HepG2 (cell line): ENCODE results near the gene IFNAR2. TPM values are rescaled to one million over a fixed set of nuclear protein-coding genes. Genes with fewer than 3 reads are reported as not detected.

Experiments
- ATM ChIP-seq: fragments of 450-650 bp; IDR thresholded peaks from 2 replicates; pipeline ENCODE4 v1.7.1; 2017; ENCODE audit warnings: mild to moderate bottlenecking, borderline replicate concordance
- BRCA1 ChIP-seq: sonication (generic); formaldehyde crosslinking; IDR thresholded peaks from 2 replicates; pipeline ENCODE4 v1.4.0; 2020; ENCODE audit warnings: missing genetic modification reagents
- ETV5 ChIP-seq: IDR thresholded peaks from 2 replicates; pipeline ENCODE4 v1.6.1; 2018; ENCODE audit warnings: missing biosample characterization, missing genetic modification reagents, inconsistent platforms, borderline replicate concordance
- HOXA3 ChIP-seq: sonication (generic); formaldehyde crosslinking; IDR thresholded peaks from 2 replicates; pipeline ENCODE4 v1.5.0; 2020; ENCODE audit warnings: missing genetic modification reagents
- HOXA9 ChIP-seq: sonication (generic); formaldehyde crosslinking; IDR thresholded peaks from 2 replicates; pipeline ENCODE4 v1.8.1; 2022; ENCODE audit warnings: missing genetic modification reagents, mild to moderate bottlenecking, moderate library complexity, borderline replicate concordance
- IRF2 ChIP-seq: IDR thresholded peaks from 2 replicates; pipeline ENCODE4 v1.6.1; 2018; ENCODE audit warnings: missing genetic modification reagents, missing compliant biosample characterization
- MTA1 ChIP-seq: sonication (generic); formaldehyde crosslinking; IDR thresholded peaks from 2 replicates; pipeline ENCODE4 v1.4.0; 2020; ENCODE audit warnings: missing genetic modification reagents, mild to moderate bottlenecking, borderline replicate concordance
- MYC ChIP-seq: sonication (generic); formaldehyde crosslinking; IDR thresholded peaks from 2 replicates; pipeline ENCODE4 v1.9.0; 2021; ENCODE audit warnings: missing genetic modification reagents, borderline replicate concordance
- NFIB ChIP-seq: sonication (generic); formaldehyde crosslinking; IDR thresholded peaks from 2 replicates; pipeline ENCODE4 v1.9.0; 2021; ENCODE audit warnings: missing genetic modification reagents, mild to moderate bottlenecking, borderline replicate concordance
- PHF8 ChIP-seq: sonication (generic); formaldehyde crosslinking; IDR thresholded peaks from 2 replicates; pipeline ENCODE4 v1.5.0; 2020; ENCODE audit warnings: missing genetic modification reagents
- POLR2A ChIP-seq, 2 experiments: IDR thresholded peaks; 2 replicates each; pipeline ENCODE4 v1.6.1; 2011; ENCODE audit warnings: low read depth in 2 of 2, low read length in 2 of 2, mild to moderate bottlenecking in 1 of 2, moderate library complexity in 1 of 2; ENCODE audit not compliant: insufficient read depth in 1 of 2
- SKI ChIP-seq: fragments of 450-650 bp; IDR thresholded peaks from one replicate; pipeline ENCODE4 v1.6.1; 2018; ENCODE audit warnings: mild to moderate bottlenecking; ENCODE audit not compliant: partially characterized antibody
- SNAPC2 ChIP-seq: sonication (generic); formaldehyde crosslinking; IDR thresholded peaks from 2 replicates; pipeline ENCODE4 v1.8.1; 2022; ENCODE audit warnings: mild to moderate bottlenecking, missing genetic modification reagents
- TMF1 ChIP-seq: sonication (generic); formaldehyde crosslinking; IDR thresholded peaks from 2 replicates; pipeline ENCODE4 v1.8.1; 2022; ENCODE audit warnings: low read depth, missing genetic modification reagents
- ZFYVE20 ChIP-seq: sonication (generic); formaldehyde crosslinking; IDR thresholded peaks from 2 replicates; pipeline ENCODE4 v1.8.0; 2023; ENCODE audit warnings: low read depth, mild to moderate bottlenecking, moderate library complexity, missing genetic modification reagents, borderline replicate concordance
- ZNF234 ChIP-seq: sonication (generic); formaldehyde crosslinking; conservative IDR thresholded peaks from 2 replicates; pipeline ENCODE4 v1.5.1; 2020; ENCODE audit warnings: mild to moderate bottlenecking, missing genetic modification reagents
- ZNF468 ChIP-seq: sonication (generic); formaldehyde crosslinking; IDR thresholded peaks from 2 replicates; pipeline ENCODE4 v1.8.0; 2022; ENCODE audit warnings: mild to moderate bottlenecking, moderate library complexity, missing genetic modification reagents
- ZNF850 ChIP-seq: sonication (generic); formaldehyde crosslinking; conservative IDR thresholded peaks from 2 replicates; pipeline ENCODE4 v1.9.0; 2021; ENCODE audit warnings: mild to moderate bottlenecking, missing genetic modification reagents
- ZSCAN12 ChIP-seq: sonication (generic); formaldehyde crosslinking; IDR thresholded peaks from 2 replicates; pipeline ENCODE4 v1.9.0; 2021; ENCODE audit warnings: mild to moderate bottlenecking, missing genetic modification reagents
- polyA plus RNA-seq, 8 experiments: library from polyadenylated mRNA; depleted of rRNA in 3 of 8; stranded (reverse) in 7 of 8; unstranded in 1 of 8; fragments of >200 nt; fragmentation: Illumina TruSeq in 4 of 8; extraction: Trizol in 4 of 8; gene quantifications; 2 replicates each; pipeline versions ENCODE4 v1.2.1 to v1.2.3, GENCODE V29; 2011 to 2016; ENCODE audit warnings: low read depth in 4 of 8, missing spikeins in 1 of 8, mixed read lengths in 1 of 8; ENCODE audit not compliant: insufficient read depth in 1 of 8
- total RNA-seq, 5 experiments: library from RNA; depleted of rRNA; stranded (reverse); fragments of >200 nt; fragmentation: Illumina TruSeq; extraction: Trizol; gene quantifications; 2 replicates each; pipeline ENCODE4 v1.2.3, GENCODE V29; 2016; ENCODE audit warnings: low read depth in 1 of 5
- TF ChIP-seq, protein P1 (sequence below): sonication (generic); formaldehyde crosslinking; IDR thresholded peaks from 2 replicates; pipeline ENCODE4 v1.4.0; 2020; ENCODE audit warnings: missing genetic modification reagents, borderline replicate concordance
- TF ChIP-seq, protein P2 (sequence below): IDR thresholded peaks from 2 replicates; pipeline ENCODE4 v1.6.1; 2016; ENCODE audit warnings: control low read depth
- TF ChIP-seq, protein P3 (sequence below): sonication (generic); formaldehyde crosslinking; IDR thresholded peaks from 2 replicates; pipeline ENCODE4 v1.4.0; 2020; ENCODE audit warnings: mild to moderate bottlenecking, missing genetic modification reagents

The IFNAR2 gene
- total and polyA plus RNA-seq, 2 of the 13 experiments (the other 11 are each of a cell fraction or from before 2014, with no cell fraction given), result 5.1 to 24.1 TPM

DNA sequence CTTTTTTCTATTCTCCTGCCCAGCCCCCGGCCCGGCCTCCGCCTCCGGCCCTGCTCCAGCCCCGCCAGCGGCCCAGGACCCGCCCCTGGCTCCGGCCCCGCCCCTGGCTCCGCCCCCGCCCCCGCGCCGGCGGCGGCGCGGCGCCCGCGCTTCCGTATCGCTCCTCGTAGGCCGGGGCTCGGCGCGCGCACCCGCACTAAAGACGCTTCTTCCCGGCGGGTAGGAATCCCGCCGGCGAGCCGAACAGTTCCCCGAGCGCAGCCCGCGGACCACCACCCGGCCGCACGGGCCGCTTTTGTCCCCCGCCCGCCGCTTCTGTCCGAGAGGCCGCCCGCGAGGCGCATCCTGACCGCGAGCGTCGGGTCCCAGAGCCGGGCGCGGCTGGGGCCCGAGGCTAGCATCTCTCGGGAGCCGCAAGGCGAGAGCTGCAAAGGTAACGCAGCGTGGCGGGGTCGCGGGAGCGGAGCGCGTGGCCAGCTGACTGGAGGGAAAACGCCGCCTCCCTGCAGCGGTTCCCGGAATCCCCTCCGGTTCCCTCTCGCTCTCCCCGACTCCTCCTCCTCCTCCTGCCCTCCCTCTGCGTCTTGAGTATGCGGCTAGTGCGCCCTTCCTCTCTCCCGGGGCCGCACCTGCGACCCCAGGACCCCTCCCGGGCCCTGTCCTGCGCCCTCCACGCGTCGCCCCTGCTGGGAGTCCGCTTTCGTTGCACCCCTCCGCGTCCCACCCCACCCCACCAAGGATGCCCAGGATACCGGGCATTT is at the start of gene IFNAR2 (continued):
- TF ChIP-seq TMF1 (CRISPR knock-in tag), result 0 out of 2 replicates have a peak, but pooled peaks have one; percentile 35
- TF ChIP-seq MYC, result peak; percentile 36
- TF ChIP-seq, protein P1, sequence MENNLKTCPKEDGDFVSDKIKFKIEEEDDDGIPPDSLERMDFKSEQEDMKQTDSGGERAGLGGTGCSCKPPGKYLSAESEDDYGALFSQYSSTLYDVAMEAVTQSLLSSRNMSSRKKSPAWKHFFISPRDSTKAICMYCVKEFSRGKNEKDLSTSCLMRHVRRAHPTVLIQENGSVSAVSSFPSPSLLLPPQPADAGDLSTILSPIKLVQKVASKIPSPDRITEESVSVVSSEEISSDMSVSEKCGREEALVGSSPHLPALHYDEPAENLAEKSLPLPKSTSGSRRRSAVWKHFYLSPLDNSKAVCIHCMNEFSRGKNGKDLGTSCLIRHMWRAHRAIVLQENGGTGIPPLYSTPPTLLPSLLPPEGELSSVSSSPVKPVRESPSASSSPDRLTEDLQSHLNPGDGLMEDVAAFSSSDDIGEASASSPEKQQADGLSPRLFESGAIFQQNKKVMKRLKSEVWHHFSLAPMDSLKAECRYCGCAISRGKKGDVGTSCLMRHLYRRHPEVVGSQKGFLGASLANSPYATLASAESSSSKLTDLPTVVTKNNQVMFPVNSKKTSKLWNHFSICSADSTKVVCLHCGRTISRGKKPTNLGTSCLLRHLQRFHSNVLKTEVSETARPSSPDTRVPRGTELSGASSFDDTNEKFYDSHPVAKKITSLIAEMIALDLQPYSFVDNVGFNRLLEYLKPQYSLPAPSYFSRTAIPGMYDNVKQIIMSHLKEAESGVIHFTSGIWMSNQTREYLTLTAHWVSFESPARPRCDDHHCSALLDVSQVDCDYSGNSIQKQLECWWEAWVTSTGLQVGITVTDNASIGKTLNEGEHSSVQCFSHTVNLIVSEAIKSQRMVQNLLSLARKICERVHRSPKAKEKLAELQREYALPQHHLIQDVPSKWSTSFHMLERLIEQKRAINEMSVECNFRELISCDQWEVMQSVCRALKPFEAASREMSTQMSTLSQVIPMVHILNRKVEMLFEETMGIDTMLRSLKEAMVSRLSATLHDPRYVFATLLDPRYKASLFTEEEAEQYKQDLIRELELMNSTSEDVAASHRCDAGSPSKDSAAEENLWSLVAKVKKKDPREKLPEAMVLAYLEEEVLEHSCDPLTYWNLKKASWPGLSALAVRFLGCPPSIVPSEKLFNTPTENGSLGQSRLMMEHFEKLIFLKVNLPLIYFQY (CRISPR knock-in tag), result no peak
- TF ChIP-seq, protein P2, sequence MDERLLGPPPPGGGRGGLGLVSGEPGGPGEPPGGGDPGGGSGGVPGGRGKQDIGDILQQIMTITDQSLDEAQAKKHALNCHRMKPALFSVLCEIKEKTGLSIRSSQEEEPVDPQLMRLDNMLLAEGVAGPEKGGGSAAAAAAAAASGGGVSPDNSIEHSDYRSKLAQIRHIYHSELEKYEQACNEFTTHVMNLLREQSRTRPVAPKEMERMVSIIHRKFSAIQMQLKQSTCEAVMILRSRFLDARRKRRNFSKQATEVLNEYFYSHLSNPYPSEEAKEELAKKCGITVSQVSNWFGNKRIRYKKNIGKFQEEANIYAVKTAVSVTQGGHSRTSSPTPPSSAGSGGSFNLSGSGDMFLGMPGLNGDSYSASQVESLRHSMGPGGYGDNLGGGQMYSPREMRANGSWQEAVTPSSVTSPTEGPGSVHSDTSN (CRISPR knock-in tag), result no peak
- peak; percentile 15; the same call in 1 of the 2 replicates for TF ChIP-seq MTA1 (CRISPR knock-in tag)
- TF ChIP-seq SNAPC2, result no peak
- TF ChIP-seq ZNF234 (CRISPR knock-in tag), result no peak
- TF ChIP-seq IRF2 (CRISPR knock-in tag), result no peak
- TF ChIP-seq ZSCAN12 (CRISPR knock-in tag), result 0 out of 2 replicates have a peak, but pooled peaks have one; percentile 45
- no peak for TF ChIP-seq ZFYVE20
- TF ChIP-seq, protein P3, sequence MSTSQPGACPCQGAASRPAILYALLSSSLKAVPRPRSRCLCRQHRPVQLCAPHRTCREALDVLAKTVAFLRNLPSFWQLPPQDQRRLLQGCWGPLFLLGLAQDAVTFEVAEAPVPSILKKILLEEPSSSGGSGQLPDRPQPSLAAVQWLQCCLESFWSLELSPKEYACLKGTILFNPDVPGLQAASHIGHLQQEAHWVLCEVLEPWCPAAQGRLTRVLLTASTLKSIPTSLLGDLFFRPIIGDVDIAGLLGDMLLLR (CRISPR knock-in tag), result no peak
- no peak for TF ChIP-seq NFIB
- 0 out of 2 replicates have a peak, but pooled peaks have one; percentile 38 for TF ChIP-seq ETV5 (CRISPR knock-in tag)
- no peak for TF ChIP-seq ZNF850 (CRISPR knock-in tag)
- no peak for TF ChIP-seq ATM
- peak; percentile 16; the same call in 1 of the 2 replicates for TF ChIP-seq HOXA3 (CRISPR knock-in tag)
- peak; percentile 39 to 56; a peak in 2 of 4 replicates for TF ChIP-seq POLR2A (IDR thresholded peaks at IDR 0.05; ENCODE audit: insufficient read depth in 1 of 2, low read depth in 2 of 2, low read length in 2 of 2)
- peak; percentile 64 for TF ChIP-seq PHF8 (CRISPR knock-in tag)
- no peak for TF ChIP-seq BRCA1 (CRISPR knock-in tag)
- TF ChIP-seq HOXA9 (CRISPR knock-in tag), result peak; percentile 71; the same call in 1 of the 2 replicates
- no peak for TF ChIP-seq ZNF468 (CRISPR knock-in tag)
- no peak for TF ChIP-seq SKI
